Stimulated activated CD8-positive, alpha-beta memory T cell treated with anti-CD3 and anti-CD28 coated beads, Interleukin-15, amount 100 ng/mL, for 1 hour (primary cell): Measurements from ENCODE around the gene TREH.
"Not testable (repeated sequence)": the region's sequence is repeated elsewhere in the genome, so short reads cannot be mapped to it uniquely, and the experiment has no call there.

Source experiments
- DNase-seq: peaks from one replicate; pipeline ENCODE4 v3.0.0-alpha.2; 2020; ENCODE audit warnings: low read depth

Gene TREH

DNA sequence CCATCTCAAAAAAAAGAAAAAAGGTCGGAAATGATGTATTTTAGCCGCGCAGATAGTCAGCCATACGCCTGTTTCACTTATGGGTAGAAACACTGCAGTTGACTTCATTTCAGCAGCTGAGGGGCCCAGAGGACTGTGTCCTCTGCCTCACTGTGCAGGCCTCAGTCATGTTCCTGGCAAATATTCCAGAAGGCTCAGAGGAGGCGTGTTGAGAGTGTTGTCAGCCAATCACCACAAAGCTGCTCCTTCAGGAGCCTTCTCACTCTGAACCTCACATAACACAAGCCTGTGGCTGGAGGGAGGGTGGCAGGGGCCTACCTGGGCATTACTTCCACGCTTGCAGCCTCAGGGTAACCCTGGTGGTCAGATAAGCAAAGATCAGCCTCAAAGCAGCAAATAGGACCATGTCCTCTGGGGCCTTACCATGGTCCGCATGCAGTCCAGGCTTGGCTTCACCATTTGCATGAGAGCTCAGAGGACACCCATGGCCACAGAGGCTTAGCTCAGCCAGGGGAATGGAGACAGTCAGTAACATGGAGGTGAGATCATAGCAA is 17.3 kb upstream of the TREH start:
- DNase-seq = no peak

DNA sequence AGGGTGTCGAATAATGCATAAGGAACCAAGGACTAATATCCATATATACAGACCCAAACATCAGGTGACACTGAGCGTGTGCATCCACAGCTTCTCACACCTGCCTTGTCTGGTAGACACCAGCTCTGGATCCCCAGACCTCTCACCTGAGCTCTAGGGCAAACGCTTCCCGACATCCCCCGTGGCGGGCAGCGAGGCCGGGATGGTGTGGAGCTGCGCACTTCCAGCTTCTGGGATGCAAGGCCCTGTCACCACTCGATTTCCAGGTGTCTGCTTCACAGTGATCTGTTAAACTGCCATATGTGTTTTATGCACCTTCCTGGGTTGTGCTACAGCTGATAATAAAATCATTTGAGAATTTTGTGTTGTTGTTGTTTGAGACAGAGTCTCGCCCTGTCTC is 15.3 kb upstream of the TREH start:
- DNase-seq = no peak

DNA sequence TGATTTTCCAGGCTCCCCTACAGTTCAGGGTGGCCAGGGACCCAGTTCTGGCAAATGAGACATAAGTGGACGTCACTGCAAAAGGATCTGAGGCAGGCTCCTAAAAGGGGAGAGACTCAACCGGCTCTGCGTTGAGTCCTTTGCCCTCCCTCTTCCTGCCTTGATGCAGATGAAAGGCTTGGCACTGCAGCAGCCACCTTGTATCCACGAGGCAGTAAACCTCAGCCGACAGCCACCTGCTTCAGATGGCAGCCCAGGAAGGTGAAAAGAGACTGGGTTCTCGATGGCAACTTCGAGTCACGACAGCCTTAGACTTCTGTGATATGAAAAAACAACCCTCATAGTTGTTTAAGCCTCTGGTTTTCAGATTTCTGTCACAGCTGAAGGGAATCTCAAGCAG is 14.7 kb upstream of the TREH start:
- no peak for DNase-seq

DNA sequence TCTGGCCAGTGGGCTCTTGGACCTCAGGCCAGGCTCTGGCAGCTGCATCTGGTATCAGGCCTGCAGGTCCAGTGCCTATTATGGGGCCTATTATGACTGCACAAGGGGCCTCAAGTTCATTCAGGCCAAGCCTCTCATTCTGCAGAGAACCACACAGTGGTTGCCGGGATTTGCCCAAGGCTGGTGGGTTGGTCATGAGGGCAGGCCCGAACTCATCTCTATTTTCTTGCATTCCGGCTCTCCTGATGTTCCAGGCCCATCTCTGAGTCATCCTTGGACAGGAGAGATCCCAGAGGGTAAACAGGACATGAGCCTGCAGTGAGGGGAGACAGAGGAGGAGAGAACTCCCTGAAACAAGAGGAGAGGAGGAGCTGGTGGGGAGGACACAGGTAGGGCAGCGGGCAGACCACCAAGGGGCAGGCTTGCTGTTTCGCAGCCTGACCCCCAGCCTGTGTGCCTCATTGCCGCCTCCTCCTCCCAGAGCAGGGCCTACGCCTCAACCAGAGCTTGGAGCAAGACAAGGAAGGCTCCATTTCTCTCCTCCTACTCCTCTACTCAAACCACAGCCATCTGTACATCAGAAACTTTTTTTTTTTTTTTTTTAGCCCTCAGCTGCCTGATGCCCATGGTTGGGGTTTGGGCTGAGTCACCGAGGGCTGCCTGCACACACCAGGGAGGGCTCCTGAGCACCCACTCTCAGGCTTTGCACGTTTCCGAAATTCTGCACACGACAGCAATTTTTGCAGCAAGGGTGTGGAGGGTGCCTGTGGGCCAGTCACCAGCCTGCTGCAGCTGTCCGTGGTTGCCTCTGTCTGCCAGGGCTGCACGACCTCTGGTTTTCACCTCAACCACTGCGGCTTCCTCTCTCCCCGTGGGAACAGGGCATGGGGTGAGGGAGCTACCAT is 12.7 kb upstream of the TREH start:
- peak; percentile 38 for DNase-seq

DNA sequence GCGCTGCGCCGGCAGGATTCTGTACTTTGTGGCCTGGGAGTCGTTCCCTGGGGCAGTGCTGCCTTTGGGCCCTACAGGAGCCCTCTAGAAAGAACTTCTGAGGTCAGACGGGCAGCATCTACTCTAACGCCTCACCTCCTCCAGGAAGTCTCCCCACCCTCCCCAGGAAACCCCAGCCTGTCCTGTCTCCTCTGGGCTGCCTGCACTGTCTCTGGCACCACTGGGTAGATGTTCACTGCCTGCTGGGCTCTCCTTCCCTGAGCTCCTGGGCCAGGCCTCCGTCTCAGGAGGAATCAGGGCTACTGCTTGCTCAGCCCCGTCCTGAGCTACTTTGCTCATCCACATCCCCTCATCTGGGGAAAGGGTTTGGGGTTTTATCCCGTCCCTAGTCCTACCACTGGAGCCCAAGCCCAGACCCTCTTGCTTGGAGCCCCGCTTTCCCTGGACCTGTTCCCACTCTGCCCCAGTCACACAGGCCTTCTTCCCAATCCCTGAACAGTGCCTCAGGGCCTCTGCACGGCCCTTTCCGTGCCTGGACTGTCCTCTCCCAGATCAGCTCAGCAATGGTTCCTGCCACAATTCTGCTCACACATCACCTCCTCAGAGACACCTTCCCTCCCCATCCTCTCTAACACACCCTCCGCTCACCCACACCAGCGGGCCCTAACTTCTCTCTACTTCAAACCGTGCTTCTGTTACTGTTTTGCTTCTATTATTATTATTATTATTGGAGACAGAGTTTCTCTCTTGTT is 11.3 kb upstream of the TREH start:
- DNase-seq = no peak

DNA sequence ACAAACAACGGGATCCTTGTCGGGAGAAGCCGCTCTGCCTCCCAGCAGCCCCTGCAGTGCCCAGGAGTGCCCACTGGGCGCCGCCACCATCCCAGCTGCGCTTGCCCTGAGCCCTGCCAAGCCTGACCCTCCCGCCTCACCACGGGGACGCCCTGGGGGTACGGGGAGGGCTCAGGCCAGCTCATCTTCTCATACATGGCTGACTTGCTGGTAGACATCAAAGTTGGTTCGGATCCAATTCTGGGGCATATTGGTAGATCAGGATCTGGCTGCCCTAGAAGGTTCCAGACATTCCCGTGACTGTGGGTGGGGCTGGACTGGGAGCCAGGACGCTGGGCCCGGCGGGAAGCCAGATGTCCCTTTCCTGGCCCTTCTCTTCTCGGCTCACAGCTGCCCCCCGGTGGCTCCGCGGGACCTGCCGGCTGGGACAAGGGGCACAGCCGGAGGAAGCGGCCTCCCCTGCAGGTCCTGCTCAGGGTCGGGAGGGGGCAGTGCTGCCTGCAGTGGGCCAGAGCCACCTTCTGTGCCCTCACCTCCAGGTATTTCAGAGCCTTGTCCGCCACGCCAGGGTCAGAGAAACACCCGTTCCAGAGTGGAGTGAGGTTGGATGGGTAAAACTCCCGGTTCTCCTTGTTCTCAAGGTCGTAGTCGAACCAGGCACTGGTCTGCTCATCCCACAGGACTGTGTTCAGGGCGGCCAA is 10.6 kb upstream of the TREH start:
- DNase-seq = peak; percentile 59

DNA sequence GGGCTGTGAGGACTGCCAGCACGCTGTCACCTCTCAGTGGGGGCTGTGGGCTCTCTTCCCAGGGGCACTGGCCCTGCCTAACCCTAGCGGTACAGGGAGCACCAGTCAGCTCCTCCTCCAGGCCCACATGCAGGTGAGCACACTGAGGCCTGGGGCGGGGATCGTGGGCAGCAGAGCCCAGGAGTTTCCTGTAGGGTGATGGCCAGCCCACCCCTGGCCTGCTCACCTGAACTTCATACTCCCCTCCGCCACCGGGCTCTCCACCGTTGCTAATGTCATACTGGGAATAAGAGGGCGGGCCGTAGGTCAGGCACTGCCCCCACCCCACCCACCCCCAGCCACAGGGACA is 10.0 kb upstream of the TREH start:
- no peak for DNase-seq

DNA sequence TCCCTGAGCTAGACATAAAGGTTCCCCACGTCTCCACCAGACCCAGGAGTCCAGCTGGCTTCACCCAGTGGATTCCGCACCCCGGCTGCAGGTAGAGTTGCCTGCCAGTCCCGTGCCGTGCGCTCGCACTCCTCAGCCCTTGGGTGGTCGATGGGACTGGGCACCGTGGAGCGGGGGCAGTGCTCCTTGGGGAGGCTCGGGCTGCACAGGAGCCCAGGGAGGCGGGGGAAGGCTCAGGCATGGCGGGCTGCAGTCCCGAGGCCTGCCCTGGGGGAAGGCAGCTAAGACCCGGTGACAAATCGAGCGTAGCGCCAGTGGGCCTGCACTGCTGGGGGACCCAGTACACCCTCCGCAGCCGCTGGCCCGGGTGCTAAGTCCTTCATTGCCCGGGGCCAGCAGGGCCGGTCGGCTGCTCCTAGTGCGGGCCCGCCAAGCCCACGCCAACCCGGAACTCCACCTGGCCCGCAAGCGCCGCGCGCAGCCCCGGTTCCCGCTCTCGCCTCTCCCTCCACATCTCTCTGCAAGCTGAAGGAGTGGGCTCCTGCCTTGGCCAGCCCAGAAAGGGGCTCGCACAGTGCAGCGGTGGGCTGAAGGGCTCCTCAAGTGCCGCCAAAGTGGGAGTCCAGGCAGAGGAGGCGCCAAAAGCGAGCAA is 9.5 kb upstream of the TREH start:
- no peak for DNase-seq

DNA sequence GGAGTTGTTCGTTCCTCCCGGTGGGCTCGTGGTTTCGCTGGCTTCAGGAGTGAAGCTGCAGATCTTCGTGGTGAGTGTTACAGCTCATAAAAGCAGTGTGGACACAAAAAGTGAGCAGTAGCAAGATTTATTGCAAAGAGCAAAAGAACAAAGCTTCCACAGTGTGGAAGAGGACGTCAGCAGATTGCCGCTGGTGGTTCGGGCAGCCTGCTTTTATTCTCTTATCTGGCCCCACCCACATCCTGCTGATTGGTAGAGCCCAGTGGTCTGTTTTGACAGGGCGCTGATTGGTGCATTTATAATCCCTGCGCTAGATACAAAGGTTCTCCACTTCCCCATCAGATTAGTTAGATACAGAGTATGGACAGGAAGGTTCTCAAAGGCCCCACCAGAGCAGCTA is 8.9 kb upstream of the TREH start:
- not testable (repeated sequence) for DNase-seq

DNA sequence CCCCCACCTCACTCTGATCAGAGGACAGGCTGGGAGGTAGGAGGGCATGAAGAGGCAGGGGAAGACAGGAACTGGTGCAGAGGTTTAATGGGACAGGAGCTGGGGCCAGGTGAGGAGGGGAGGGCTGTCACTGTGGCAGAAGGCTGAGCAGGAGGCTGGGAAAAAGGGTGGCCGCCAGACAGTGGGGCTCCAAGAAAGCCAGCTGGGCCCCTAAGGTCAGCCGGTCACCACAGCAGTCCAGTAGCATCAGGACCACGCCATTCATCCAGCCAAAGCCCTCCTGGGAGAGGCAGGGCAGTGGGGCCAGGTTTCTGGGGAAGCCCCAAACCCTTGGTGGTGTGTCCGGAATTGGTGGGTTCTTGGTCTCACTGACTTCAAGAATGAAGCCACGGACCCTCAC is 8.5 kb upstream of the TREH start:
- no peak for DNase-seq

DNA sequence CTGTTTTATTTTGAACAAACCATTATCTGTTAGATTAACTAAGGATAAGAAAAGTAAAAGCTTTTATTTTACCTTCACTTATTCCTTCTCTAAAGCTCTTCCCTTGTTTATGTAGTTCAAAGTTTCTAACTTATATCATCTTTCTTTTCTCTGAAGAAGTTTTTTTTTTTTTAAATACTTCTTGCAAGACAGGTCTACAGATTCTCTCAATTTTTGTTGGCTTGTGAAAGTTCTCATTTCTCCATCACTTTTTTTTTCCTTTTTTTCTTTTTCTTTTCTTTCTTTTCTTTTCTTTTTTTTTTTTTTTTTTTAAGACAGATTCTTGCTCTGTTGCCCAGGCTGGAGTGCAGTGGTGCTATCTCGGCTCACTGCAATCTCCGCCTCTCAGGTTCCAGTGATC is 4.7 kb upstream of the TREH start:
- DNase-seq = no peak

DNA sequence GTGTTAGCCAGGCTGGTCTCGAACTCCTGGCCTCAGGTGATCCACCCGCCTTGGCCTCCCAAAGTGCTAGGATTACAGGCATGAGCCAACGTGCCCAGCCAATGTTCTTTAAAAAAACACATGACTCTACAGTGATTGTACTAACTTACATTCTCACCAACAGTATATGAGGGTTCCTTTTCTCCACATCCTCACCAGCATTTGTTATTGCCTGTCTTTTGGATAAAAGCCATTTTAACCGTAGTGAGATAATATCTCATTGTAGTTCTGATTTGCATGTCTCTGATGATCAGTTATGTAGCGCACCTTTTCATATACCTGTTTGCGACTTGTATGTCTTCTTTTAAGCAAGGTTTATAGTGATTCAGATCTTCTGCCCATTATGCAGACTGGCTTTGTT is 3.5 kb upstream of the TREH start:
- not testable (repeated sequence) for DNase-seq

DNA sequence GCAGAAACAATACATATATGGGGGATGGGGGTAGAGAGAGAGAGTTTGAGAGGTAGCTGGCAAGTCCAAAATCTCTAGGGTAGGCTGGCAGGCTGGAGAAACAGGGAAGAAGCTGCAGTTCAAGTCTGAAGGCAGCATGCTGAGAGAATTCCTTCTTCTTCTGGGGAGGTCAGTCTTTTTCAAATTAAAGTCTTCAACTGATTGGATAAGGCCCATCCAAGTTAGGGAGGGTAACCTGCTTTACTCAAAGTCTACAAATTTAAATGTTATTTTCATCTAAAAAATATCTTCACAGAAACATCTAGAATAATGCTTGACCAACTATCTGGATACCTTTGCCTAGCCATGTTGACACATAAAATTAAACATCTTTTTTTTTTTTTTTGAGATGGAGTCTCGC is 2.9 kb upstream of the TREH start:
- DNase-seq = no peak

DNA sequence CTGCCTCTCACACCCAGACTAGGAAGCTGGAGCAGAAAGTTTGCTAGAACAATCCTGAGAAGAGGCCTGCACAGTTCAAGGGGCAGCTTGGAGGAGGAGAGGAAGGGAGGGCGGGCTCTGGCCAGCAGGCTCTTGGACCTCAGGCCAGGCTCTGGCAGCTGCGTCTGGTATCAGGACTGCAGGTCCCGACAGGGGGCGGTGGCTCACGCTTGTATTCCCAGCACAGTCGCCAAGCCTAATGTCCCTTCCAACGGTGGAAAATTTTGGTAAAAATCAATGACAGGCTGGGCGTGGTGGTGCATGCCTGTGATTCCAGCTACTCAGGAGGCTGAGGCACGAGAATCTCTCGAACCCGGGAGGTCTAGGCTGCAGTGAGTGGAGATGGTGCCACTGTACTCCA is 542 bp downstream of the TREH start:
- not testable (repeated sequence) for DNase-seq

DNA sequence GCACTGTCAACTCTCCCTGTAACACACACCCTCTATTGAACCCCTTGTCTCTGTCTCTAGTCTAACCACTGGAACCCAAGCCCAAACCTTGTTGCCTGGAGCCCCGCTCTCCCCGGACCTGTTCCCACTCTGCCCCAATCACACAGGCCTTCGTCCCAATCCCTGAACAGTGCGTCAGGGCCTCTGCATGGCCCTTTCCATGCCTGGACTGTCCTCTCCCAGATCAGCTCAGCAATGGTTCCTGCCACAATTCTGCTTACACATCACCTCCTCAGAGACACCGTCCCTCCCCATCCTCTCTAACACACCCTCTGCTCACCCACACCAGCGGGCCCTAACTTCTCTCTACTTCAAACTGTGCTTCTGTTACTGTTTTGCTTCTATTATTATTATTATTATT is 1.5 kb downstream of the TREH start:
- DNase-seq = no peak

DNA sequence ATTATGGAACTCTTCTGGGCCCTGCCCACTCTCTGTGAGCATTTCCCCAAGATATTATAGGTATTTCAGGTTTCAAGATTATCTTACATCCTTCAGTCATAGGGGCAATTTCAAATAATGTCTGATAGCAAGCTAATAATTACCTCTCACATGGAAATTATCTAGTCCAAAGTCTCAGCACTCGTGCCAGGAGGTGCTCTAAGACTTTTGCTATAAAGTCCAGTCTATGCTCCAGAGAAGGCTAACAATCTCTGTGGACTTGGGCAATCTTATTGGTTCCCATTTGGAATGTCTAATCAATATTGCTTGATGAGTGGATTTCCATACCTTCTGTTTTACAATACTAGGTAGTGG is 5.4 kb downstream of the TREH start:
- no peak for DNase-seq

DNA sequence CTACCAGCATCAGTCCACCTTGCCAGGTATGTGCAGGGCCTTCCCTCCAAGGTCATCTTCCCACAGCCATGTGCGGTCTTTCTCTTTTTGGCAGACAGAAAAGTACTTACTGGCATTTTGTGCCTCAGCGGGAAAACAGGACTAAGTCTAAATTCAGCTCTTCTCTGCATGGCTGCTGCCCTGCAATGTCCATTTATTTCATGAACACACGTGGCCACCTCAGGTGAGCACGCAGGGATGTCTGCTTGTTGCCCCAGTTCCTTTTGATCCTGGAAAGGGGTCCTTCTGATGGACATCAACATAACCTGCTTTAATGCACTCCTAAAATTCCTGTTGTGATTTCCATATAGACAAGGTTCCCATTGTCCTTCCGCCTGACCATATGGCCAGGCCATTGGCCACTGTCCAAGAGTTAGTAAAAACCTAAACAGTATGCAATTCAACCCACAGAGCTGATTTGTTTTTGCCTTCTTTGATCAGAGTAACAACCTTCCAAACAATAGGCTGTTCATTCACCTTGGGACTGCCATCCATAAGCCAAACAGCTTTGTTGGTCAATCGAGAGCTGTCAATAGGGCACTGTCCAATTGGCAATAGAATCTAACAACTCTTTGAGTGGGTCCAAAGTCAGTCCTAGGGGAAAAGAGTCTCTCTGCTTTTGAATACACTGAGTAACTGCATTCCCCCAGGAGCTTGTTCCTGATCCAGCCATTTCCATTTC is 5.9 kb downstream of the TREH start:
- DNase-seq = no peak

DNA sequence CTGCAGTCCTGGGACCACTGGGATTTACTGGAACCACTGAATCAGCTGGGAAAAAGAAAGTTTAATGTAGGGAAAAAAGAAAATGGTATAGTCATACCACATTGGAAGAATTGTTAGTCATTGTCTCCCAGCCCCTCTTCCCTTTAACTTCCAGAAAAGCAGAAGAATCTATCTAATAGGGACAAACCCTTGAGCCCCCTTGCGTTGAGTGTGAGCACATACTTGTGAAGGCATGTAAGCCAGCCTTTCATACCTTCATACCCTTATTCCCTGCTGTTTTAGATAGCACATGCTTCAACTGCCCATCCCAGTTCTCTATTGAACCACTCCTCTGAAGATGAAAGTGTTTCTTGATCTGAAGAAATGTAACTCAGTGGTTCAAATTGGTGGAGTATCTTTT is 6.6 kb downstream of the TREH start:
- DNase-seq = no peak

DNA sequence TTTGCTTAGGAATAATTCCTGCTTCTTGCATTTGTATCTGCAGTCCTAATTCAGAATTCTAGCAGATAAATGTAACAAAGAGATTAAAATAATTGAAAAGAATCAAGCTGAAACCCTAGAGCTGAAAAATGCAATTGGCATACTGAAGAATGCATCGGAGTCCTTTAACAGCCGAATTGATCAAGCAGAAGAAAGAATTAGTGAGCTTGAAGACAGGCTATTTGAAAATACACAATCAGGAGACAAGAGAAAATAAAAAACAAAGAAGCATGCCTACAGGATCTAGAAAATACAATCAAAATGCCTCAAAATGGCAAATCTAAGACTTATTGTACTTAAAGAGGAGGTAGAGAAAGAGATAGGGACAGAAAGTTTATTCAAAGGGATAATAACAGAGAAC is 8.2 kb downstream of the TREH start:
- no peak for DNase-seq

DNA sequence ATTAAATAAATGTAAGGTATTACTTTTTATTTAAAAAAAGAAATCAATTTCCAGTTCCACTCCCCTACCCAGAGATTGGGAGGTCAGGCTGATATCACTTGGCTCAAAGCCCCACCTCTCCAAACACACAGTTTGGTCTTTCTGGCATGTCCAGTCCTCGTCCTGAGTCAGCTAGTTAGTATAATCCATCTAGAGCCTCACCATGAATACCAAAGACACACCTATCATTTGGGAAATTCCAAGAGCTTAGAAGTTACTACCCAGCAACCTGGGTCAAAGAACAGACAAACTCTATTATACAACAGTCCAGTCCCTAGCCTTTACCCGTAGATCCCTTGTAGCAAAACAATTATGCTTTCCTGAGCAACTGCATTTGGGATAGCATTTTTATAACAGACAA is 9.4 kb downstream of the TREH start:
- no peak for DNase-seq

DNA sequence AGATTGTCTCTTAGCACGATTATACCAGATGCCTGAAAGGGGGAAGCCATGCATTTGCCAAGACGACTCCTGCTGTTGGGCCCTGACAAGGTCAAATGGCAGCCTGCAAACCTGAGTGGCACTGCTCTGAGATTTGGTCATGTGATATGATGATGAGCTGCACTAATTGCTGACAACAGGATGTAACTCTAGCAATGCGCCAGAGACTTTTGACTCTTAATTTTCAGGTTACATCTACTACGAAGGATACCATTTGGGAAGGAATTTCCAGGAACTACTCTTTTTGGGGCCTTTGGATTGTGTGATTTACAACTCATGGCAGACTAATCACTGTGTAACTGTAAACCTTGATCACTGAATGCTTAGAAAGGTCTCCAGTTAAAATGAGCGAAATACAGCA is 13.1 kb downstream of the TREH start:
- DNase-seq = no peak

DNA sequence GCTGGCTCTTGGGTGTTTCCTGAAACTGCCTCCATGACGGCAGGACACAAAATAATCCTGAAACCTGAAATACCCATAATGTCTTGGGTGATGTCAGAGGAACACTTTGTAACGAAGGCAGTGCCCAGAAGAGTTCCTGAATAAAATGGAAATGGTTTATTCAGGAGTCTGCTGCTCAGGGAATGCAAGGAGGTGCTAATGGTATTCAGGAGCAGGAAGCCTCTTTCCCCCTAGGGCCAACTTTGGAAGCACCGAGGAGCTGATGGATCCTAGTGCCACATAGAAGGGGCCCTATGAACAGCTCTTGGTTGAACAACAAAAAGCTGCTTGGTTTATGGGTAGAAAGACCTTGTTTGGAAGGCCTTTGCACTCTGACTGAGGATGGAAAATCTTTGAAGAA is 15.5 kb downstream of the TREH start:
- DNase-seq = no peak
